ENCODE measurements around the gene VGLL2. TPM values are rescaled to one million over a fixed set of nuclear protein-coding genes. Genes with fewer than 3 reads are reported as not detected.

Gene VGLL2
- total and polyA plus RNA-seq, 2 donors (not counting 3 experiments of a cell fraction or from before 2014, with no cell fraction given): not detected

- CTCF ChIA-PET: no interaction called here
- Histone ChIP-seq H3K4me3 (replicated peaks in 1 of 3; ENCODE audit: insufficient read depth in 1 of 3, low read depth in 1 of 3, low read length in 3 of 3) (no peak overlapping the region), H3K9me1 (replicated peaks; ENCODE audit: control insufficient read depth, extremely low read depth, insufficient read depth, low read length) (no peaks in the 10 kb centered on the region), H3K36me3 (ENCODE audit: control insufficient read depth in 2 of 2, extremely low read depth in 1 of 2, insufficient read depth in 2 of 2, low read length in 2 of 2) (no peaks in the 10 kb centered on the region), H2AFZ (ENCODE audit: low read depth, low read length) (no peak overlapping the region), H4K20me1 (replicated peaks; ENCODE audit: control insufficient read depth, extremely low read depth, insufficient read depth, low read length) (no peaks in the 10 kb centered on the region), H3K4me2 (ENCODE audit: insufficient read depth, low read length) (no peak overlapping the region), H3K9me3 (replicated peaks; ENCODE audit: control insufficient read depth, insufficient read depth, low read length) (no peaks in the 10 kb centered on the region), H3K27ac (ENCODE audit: insufficient read depth, low read depth, low read length) (no peak overlapping the region), H3K27me3 (ENCODE audit: control insufficient read depth in 2 of 2, insufficient read depth in 2 of 2, low read length in 2 of 2) (peaks cover 26 to 37% of the 10 kb centered on the region in 2 experiments), H3K79me2 (ENCODE audit: control insufficient read depth, insufficient read depth, low read length) (no peaks in the 10 kb centered on the region), H3K4me1 (ENCODE audit: control insufficient read depth, extremely low read depth, insufficient read depth, low read length) (no peaks in the 10 kb centered on the region), H3K9ac (replicated peaks; ENCODE audit: extremely low read depth, insufficient read depth, low read length) (no peak overlapping the region)
- POLR2A ChIA-PET: no interaction called here
- TF ChIP-seq FOS (IDR thresholded peaks at IDR 0.05; ENCODE audit: borderline replicate concordance, insufficient read depth, low read length): no peak
- TF ChIP-seq MAX (IDR thresholded peaks at IDR 0.05; ENCODE audit: insufficient read depth, insufficient read length): no peak
- no peak for TF ChIP-seq GATA2 (IDR thresholded peaks at IDR 0.05; ENCODE audit: insufficient read depth, insufficient read length, low read depth, low read length)
- TF ChIP-seq MYC (IDR thresholded peaks at IDR 0.05; ENCODE audit: low read depth, low read length): no peak
- TF ChIP-seq POLR2A (IDR thresholded peaks at IDR 0.05; ENCODE audit: low read depth, low read length): no peak
- TF ChIP-seq POLR2AphosphoS5 (IDR thresholded peaks at IDR 0.05; ENCODE audit: insufficient read depth, low read depth, low read length): no peak
- no peak for TF ChIP-seq EZH2 (IDR thresholded peaks at IDR 0.05; ENCODE audit: borderline replicate concordance, low read depth, low read length, severe bottlenecking)
- TF ChIP-seq JUN (IDR thresholded peaks at IDR 0.05; ENCODE audit: borderline replicate concordance, insufficient read depth, insufficient read length, low read depth): no peak
- no peak for TF ChIP-seq CTCF (IDR thresholded peaks at IDR 0.05; ENCODE audit: extremely low read depth in 1 of 2, insufficient read depth in 1 of 2, low read depth in 1 of 2, low read length in 2 of 2)
- dilution Hi-C loops (cut with MboI; ENCODE audit: extremely low pct_ligation_motif_present, low sequenced_read_pairs) (no loop called here), intact Hi-C loops (cut with micrococcal nuclease) (no loop called here)
- FAIRE-seq: no peak
- BruUV-seq (replicated peaks): no TSS peak
- DNase-seq (ENCODE audit: low read depth, low spot score): no peak
These were observed 9.8 kb downstream of the VGLL2 start for GRCh38 chr6:117275205-117275604.
